Globus pallidus (tissue), 1 donor: ENCODE measurements around the gene STT3B.
"Not testable (repeated sequence)": the region's sequence is repeated elsewhere in the genome, so short reads cannot be mapped to it uniquely, and the experiment has no call there.

Experiments
- DNase-seq: peaks from one replicate; pipeline ENCODE4 v3.0.0-alpha.2; 2015; ENCODE audit warnings: low spot score

STT3B gene

GRCh38 chr3:31600431-31600830 lies 67.7 kb downstream of the STT3B start:
- no peak for DNase-seq

- not testable (repeated sequence) for DNase-seq
Observed at GRCh38 chr3:31605333-31605732, 72.6 kb downstream of the STT3B start.

- no peak for DNase-seq
Observed at GRCh38 chr3:31606453-31606852, 73.7 kb downstream of the STT3B start.

GRCh38 chr3:31610700-31611275 lies 78.1 kb downstream of the STT3B start:
- no peak for DNase-seq

GRCh38 chr3:31613177-31613576 lies 80.5 kb downstream of the STT3B start:
- no peak for DNase-seq

GRCh38 chr3:31613654-31614053 lies 80.9 kb downstream of the STT3B start:
- DNase-seq, result no peak

GRCh38 chr3:31614162-31614921 lies 81.6 kb downstream of the STT3B start:
- DNase-seq, result no peak

- no peak for DNase-seq
Observed at GRCh38 chr3:31615071-31615875, 82.5 kb downstream of the STT3B start.

- no peak for DNase-seq
Observed at GRCh38 chr3:31616711-31617110, 84.0 kb downstream of the STT3B start.

- DNase-seq, result no peak
Observed at GRCh38 chr3:31620656-31621055, 87.9 kb downstream of the STT3B start.

GRCh38 chr3:31621314-31621713 lies 88.6 kb downstream of the STT3B start:
- DNase-seq, result no peak

GRCh38 chr3:31622636-31623288 lies 90.0 kb downstream of the STT3B start:
- no peak for DNase-seq

- DNase-seq, result no peak
Observed at GRCh38 chr3:31624083-31624709, 91.5 kb downstream of the STT3B start.

GRCh38 chr3:31625358-31625757 lies 92.6 kb downstream of the STT3B start:
- DNase-seq, result no peak

- DNase-seq, result no peak
Observed at GRCh38 chr3:31629054-31629453, 96.3 kb downstream of the STT3B start.

- no peak for DNase-seq
Observed at GRCh38 chr3:31634476-31634875, 101.8 kb downstream of the STT3B start.

GRCh38 chr3:31635545-31635944 lies 102.8 kb downstream of the STT3B start:
- no peak for DNase-seq

- no peak for DNase-seq
Observed at GRCh38 chr3:31636049-31636448, 103.3 kb downstream of the STT3B start.

- DNase-seq, result no peak
Observed at GRCh38 chr3:31636694-31637442, 104.1 kb downstream of the STT3B start.

GRCh38 chr3:31639828-31640227 lies 107.1 kb downstream of the STT3B start:
- DNase-seq, result no peak

- DNase-seq, result no peak
Observed at GRCh38 chr3:31645256-31645655, 112.5 kb downstream of the STT3B start.
